Stimulated activated CD4-positive, alpha-beta T cell treated with anti-CD3 and anti-CD28 coated beads, TNF-alpha, amount 100 ng/mL, for 48 hours (primary cell): Measurements from ENCODE around the gene CHMP1A.
A peak's percentile ranks its signal among the peaks of the same experiment; 100 is the strongest.
"Not testable (repeated sequence)": the region's sequence is repeated elsewhere in the genome, so short reads cannot be mapped to it uniquely, and the experiment has no call there.

Source experiments
- DNase-seq, 3 donors: peaks; one replicate each; pipeline ENCODE4 v3.0.0-alpha.2; 2020; ENCODE audit warnings: low read depth in 3 of 3

The CHMP1A gene

GRCh38 chr16:89657442-89658220 lies at the start of gene CHMP1A, which contains the start of gene SPATA33:
Gene CHMP1A, minus strand, starts transcription at chr16:89657708. Its CDS starts 120 bp downstream, at chr16:89657588.
Gene SPATA33, plus strand, starts transcription at chr16:89657836. Its CDS starts 76 bp downstream, at chr16:89657912.
- peak; percentile 85 to 92 (median 88) for DNase-seq

- no peak for DNase-seq
Observed at GRCh38 chr16:89706518-89707260, 49.2 kb upstream of the CHMP1A start.

GRCh38 chr16:89705006-89705405 lies 47.5 kb upstream of the CHMP1A start:
- DNase-seq = no peak

- DNase-seq = no peak
Observed at GRCh38 chr16:89704281-89704680, 46.8 kb upstream of the CHMP1A start.

GRCh38 chr16:89701425-89702406 lies 44.2 kb upstream of the CHMP1A start, which contains the start of gene SPATA2L:
Gene SPATA2L, minus strand, starts transcription at chr16:89701705. Its CDS starts 473 bp downstream, at chr16:89701232.
- DNase-seq = peak; percentile 94 to 97 (median 95)

- DNase-seq = peak in 2 of 3 donors; percentile 40 to 47
Observed at GRCh38 chr16:89700649-89701424, 43.3 kb upstream of the CHMP1A start.

GRCh38 chr16:89700100-89700648 lies 42.7 kb upstream of the CHMP1A start:
- DNase-seq = peak; percentile 92 to 99 (median 97)

- DNase-seq = not testable (repeated sequence)
Observed at GRCh38 chr16:89699629-89700099, 42.2 kb upstream of the CHMP1A start.

- DNase-seq = not testable (repeated sequence)
Observed at GRCh38 chr16:89698717-89699116, 41.2 kb upstream of the CHMP1A start.

GRCh38 chr16:89697616-89698331 lies 40.3 kb upstream of the CHMP1A start:
- no peak for DNase-seq

- no peak for DNase-seq
Observed at GRCh38 chr16:89697161-89697615, 39.7 kb upstream of the CHMP1A start.

GRCh38 chr16:89696670-89697128 lies 39.2 kb upstream of the CHMP1A start:
- no peak for DNase-seq

GRCh38 chr16:89695875-89696669 lies 38.6 kb upstream of the CHMP1A start:
- DNase-seq = no peak

- DNase-seq = no peak
Observed at GRCh38 chr16:89695086-89695874, 37.8 kb upstream of the CHMP1A start.

- not testable (repeated sequence) for DNase-seq
Observed at GRCh38 chr16:89694784-89695085, 37.2 kb upstream of the CHMP1A start.

GRCh38 chr16:89693931-89694783 lies 36.6 kb upstream of the CHMP1A start:
- DNase-seq = no peak

- DNase-seq = no peak
Observed at GRCh38 chr16:89693289-89693731, 35.8 kb upstream of the CHMP1A start.
